GM13977 (cell line): Measurements from ENCODE around the gene CAPN10.

ENCODE experiments used
- DNase-seq: peaks from one replicate; pipeline ENCODE4 v3.0.0; 2012; ENCODE audit warnings: low spot score
- CTCF ChIP-seq: IDR thresholded peaks from 2 replicates; pipeline ENCODE4 v1.5.1; 2012; ENCODE audit warnings: mild to moderate bottlenecking, control low read depth; ENCODE audit not compliant: insufficient read depth; ENCODE audit errors: extremely low read depth, missing control alignments
- in situ Hi-C: fragments of 300-500 bp; cut with MboI; formaldehyde crosslinking; loops from one replicate; pipeline ENCODE4 v1.12.0; 2022; ENCODE audit warnings: low sequenced_read_pairs, low pct_unique_long_range_greater_than_20kb, mixed read lengths, inconsistent platforms; ENCODE audit not compliant: unreplicated experiment

CAPN10 gene

GRCh38 chr2:240635998-240636547 lies 49.5 kb downstream of the CAPN10 start:
- in situ Hi-C loops: no loop called here
- DNase-seq: no peak

DNA sequence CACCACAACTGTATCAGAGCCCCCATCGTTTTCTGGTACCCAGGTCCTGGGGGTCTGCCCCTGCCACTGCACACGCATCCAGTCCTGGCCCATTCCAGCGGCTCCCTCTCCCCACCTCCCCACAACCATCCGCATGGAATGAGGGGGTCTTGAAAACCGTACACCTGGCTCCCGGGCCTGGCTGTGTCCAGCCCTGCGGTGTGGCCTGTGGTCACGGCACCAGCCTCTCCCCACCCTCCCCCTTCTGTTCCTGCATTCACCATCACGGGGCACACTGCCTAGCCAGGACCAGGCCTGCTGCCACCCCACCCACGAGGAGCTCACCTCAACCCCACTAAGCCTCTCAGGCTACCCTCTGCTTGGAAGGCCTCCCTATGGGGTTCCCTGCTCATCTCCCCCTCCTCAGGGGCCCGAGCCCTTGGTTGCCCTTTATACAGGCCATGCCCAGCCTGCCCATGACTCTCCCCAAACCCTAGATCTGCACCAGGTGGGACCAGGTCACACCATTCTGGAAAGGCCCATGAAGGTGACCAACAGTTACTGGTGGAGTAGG lies 50.1 kb downstream of the CAPN10 start:
- in situ Hi-C loops: no loop called here
- TF ChIP-seq CTCF: no peak
- no peak for DNase-seq

More at GRCh38 chr2:240635998-240636547, 49.5 kb downstream of the CAPN10 start:
- no peak for TF ChIP-seq CTCF

DNA sequence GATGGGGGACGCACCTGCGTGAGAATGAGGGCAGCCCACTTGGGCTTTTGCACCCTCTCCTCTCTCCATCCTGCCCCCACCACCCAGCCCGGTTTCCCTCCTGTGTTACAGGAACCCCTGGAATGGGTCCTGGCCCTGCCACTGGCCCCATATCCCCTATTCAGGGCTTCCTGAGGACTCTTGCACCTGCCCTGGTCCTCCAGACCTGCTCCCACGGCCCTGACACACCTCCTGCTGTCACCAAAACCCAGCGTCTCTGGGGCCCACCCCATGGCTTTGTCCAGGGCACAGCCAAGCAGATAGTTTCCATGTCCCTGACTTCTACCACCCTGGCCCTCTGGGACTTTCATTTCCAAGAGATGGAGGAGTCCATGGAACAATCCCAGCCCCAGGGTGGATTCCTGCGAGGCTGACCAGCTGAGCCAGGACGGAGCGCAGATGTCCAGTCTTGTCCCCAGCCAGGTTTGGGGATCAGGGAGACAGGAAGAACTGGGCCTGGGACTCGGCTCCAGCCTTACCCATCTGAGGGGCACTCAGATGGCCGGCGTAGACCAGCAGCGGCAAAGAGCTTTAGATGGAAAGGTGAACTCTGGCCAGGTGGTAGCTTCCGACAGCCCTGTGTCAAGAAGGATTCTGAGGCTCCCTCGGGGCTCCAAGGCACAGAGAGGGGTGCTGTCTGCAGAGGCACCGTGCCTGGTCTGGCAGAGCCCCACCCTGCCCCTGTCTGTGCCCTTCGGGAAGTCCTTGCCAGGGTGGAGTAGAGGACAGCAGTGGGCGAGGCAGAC lies 50.8 kb downstream of the CAPN10 start:
- in situ Hi-C loops: no loop called here
- no peak for TF ChIP-seq CTCF
- no peak for DNase-seq

DNA sequence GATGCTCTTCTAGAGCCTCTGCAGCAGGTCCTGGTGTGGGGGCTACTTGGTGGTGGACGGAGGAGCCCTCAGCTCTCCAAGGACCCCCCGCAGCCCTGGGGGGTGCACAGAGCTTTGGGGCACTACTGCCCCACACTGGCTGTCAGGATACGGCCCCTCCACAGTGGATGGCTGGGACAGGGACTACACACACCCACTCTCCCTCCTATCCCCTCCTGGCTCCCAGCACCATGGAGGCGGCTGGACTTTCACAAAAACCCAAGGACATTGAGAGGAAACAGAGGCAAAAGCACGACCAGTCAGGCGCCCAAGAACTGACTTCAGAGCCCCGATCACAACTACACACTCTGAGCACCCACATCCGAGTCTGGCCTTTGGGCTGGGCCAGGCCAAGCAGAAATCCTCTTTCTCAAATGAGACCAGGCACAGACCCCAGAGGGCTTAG lies 51.4 kb downstream of the CAPN10 start:
- in situ Hi-C loops: no loop called here
- DNase-seq: no peak
- no peak for TF ChIP-seq CTCF

DNA sequence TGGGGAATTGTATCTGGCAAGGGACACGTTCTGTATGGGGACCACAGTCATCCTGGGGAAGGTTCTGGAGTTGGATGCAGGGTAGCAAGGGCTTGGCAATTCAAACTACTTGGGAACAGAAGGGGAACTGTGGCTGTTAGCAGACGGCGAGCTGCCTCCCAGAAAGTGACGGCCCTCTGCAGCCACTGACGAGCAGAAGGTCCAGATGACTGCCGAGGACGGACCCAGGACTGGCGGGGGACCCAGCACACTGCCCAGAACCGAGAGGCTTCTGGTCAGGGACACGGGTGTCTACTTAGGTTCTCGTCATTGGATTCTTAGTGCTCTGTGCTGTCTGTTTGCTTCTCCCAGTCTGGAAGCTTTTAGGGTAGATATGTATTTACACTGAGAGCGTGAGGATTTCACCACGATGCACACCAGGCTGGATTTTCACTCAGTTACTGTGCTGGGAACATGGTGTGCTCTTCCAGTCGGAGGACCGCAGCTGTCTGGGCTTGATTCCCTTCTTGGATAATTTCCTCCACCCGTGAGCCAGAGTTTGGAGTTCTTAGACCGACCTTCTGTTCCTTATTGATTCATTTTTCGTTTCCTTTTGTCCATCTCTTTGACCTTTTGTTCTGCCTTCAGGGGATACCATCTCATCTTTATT lies 52.1 kb downstream of the CAPN10 start:
- in situ Hi-C loops: no loop called here
- DNase-seq: no peak
- TF ChIP-seq CTCF: no peak

DNA sequence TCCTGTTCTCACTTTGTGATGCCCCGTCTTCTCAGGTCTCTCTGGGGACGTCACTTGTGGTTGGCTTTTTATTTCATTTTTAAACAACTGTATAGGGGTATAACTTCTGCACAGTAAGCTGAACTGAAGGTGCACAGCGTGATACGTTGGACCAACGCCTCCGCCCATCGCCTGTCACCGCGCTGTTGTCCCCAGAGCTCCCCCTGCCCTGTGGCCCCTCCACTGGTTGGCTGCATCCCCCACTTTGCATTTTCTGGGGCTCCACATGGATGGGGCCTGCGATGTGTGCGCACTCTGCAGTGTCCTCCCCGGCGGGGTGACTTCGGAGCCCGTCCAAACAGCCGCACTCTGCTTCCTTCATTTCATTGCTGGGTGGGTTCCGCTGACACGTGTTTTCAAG lies 53.0 kb downstream of the CAPN10 start:
- DNase-seq: no peak
- TF ChIP-seq CTCF: no peak
- in situ Hi-C loops: no loop called here
